ENCODE results near the gene DGCR2. TPM values are rescaled to one million over a fixed set of nuclear protein-coding genes. Genes with fewer than 3 reads are reported as not detected.
"Not testable (repeated sequence)": the region's sequence is repeated elsewhere in the genome, so short reads cannot be mapped to it uniquely, and the experiment has no call there.

The DGCR2 gene
- total RNA-seq, 1 donor from 2014 or later, result 36.4 TPM

GRCh38 chr22:19012308-19012986 is 109.8 kb downstream of the DGCR2 start:
- no peak for DNase-seq (ENCODE audit: low read depth, low spot score)

- not testable (repeated sequence) for DNase-seq (ENCODE audit: low read depth, low spot score)
Observed at GRCh38 chr22:19011611-19012010, 110.6 kb downstream of the DGCR2 start.

- no peak for DNase-seq (ENCODE audit: low read depth, low spot score)
Observed at GRCh38 chr22:19011075-19011474, 111.1 kb downstream of the DGCR2 start.

GRCh38 chr22:19005905-19006304 is 116.3 kb downstream of the DGCR2 start:
- DNase-seq (ENCODE audit: low read depth, low spot score), result no peak

- no peak for DNase-seq (ENCODE audit: low read depth, low spot score)
Observed at GRCh38 chr22:19004471-19004870, 117.7 kb downstream of the DGCR2 start.

GRCh38 chr22:19003508-19003907 is 118.7 kb downstream of the DGCR2 start:
- DNase-seq (ENCODE audit: low read depth, low spot score), result no peak

- DNase-seq (ENCODE audit: low read depth, low spot score), result no peak
Observed at GRCh38 chr22:19002684-19003038, 119.6 kb downstream of the DGCR2 start.

GRCh38 chr22:19001204-19001603 is 121.0 kb downstream of the DGCR2 start:
- no peak for DNase-seq (ENCODE audit: low read depth, low spot score)

- not testable (repeated sequence) for DNase-seq (ENCODE audit: low read depth, low spot score)
Observed at GRCh38 chr22:19000106-19000505, 122.1 kb downstream of the DGCR2 start.

- no peak for DNase-seq (ENCODE audit: low read depth, low spot score)
Observed at GRCh38 chr22:18999416-18999815, 122.8 kb downstream of the DGCR2 start.

GRCh38 chr22:18999008-18999407 is 123.2 kb downstream of the DGCR2 start:
- DNase-seq (ENCODE audit: low read depth, low spot score), result no peak

- DNase-seq (ENCODE audit: low read depth, low spot score), result no peak
Observed at GRCh38 chr22:18997925-18998315, 124.3 kb downstream of the DGCR2 start.

GRCh38 chr22:18997306-18997924 is 124.8 kb downstream of the DGCR2 start:
- no peak for DNase-seq (ENCODE audit: low read depth, low spot score)

- no peak for DNase-seq (ENCODE audit: low read depth, low spot score)
Observed at GRCh38 chr22:18996376-18996900, 125.8 kb downstream of the DGCR2 start.

- DNase-seq (ENCODE audit: low read depth, low spot score), result no peak
Observed at GRCh38 chr22:18995327-18995711, 126.9 kb downstream of the DGCR2 start.

GRCh38 chr22:18994701-18995326 is 127.4 kb downstream of the DGCR2 start:
- no peak for DNase-seq (ENCODE audit: low read depth, low spot score)

GRCh38 chr22:18994056-18994455 is 128.2 kb downstream of the DGCR2 start:
- no peak for DNase-seq (ENCODE audit: low read depth, low spot score)

- DNase-seq (ENCODE audit: low read depth, low spot score), result no peak
Observed at GRCh38 chr22:18992543-18993198, 129.5 kb downstream of the DGCR2 start.

- no peak for DNase-seq (ENCODE audit: low read depth, low spot score)
Observed at GRCh38 chr22:18991821-18992442, 130.3 kb downstream of the DGCR2 start.

GRCh38 chr22:18991138-18991432 is 131.1 kb downstream of the DGCR2 start:
- DNase-seq (ENCODE audit: low read depth, low spot score), result no peak

GRCh38 chr22:18990355-18991137 is 131.7 kb downstream of the DGCR2 start:
- DNase-seq (ENCODE audit: low read depth, low spot score), result no peak
